SKM-1 (cell line): ENCODE data around the gene SHANK3.

Experiments
- DNase-seq: peaks from one replicate; lab custom pipeline; 2025; ENCODE audit not compliant: unreplicated experiment; lab: John Stamatoyannopoulos, UW

Gene SHANK3

DNA sequence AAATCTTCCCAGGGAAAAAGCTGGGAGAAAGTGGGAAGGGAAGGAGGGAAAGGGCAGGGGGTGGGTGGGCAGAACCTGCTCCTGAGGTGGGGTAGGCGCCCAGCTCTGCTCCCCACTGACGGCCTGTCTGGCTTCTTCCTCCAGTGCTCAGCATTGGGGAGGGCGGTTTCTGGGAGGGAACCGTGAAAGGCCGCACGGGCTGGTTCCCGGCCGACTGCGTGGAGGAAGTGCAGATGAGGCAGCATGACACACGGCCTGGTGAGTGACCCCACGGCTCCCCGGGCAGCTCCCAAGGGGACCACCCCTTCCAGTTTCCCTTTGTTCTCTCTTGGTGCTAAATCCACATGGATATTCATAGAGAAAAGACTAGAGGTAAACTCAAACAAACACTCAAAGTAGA, 25.9 kb downstream of the SHANK3 start:
- DNase-seq, result no peak

DNA sequence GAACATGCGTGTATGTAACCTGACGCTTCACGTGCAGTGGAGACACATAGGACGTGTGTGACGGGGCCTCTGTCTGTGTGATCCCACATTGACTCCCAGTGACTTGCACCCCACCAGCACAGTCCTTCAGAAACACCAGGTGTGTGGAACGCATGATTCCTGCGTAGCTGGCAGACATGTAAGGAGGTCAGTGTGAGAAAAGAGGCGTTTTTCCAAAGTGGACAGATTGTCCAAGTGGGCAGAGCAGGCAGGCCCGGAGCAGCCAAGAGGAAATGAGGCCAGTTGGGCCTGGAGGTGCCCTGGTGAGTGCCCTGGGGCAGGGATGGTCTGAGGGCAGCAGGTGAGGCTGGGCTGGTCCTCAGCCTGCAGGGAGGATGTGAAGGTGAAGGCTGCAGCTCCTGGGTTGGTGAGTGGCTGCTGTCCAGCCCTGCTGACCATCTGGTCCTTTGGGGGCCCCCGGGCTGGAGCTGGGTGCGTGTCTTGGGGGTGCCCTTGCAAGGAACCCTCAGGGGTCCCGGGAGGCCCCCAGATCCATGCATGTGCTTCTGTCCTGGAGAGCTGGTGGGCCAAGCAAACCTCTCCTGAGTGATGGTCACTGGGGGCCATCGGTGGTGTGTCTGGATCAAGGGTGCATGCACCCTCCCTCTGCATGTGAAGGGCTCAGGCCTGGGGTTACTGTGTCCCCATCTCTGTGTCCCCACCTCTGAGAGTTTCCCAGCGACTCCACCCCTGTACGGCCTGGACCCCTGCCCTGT, 26.6 kb downstream of the SHANK3 start:
- no peak for DNase-seq

DNA sequence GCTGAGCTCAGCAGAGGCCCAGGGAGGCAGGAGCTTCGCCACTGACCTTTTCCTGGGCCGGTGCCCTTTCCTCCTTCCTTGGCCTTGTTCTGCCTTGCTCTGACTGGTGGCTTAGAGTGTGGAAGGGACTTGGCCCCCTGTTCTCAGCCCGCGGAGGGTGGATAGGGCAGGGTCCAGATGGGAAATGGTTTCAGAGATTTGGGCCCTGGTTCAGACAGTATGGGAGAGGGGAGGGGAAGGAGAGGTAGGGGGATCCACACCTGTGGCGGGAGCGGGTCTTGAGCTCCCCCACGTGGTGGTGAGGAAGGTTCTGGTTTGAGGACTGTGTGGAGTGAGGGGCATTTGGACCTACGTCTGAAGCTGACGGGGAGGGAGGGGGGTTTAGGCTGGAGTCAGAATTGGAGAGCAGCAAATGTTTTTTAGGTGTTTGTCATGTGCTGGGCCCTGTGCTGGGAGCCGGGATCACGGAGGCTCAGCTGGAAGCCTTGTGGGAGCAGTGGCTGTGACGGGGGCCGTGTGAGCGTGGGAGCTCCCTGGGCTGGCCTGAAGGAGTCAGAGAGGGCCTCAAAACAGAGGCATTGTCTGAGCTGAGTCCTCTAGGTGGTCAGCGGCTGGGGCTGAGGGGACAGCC, 27.2 kb downstream of the SHANK3 start:
- no peak for DNase-seq

DNA sequence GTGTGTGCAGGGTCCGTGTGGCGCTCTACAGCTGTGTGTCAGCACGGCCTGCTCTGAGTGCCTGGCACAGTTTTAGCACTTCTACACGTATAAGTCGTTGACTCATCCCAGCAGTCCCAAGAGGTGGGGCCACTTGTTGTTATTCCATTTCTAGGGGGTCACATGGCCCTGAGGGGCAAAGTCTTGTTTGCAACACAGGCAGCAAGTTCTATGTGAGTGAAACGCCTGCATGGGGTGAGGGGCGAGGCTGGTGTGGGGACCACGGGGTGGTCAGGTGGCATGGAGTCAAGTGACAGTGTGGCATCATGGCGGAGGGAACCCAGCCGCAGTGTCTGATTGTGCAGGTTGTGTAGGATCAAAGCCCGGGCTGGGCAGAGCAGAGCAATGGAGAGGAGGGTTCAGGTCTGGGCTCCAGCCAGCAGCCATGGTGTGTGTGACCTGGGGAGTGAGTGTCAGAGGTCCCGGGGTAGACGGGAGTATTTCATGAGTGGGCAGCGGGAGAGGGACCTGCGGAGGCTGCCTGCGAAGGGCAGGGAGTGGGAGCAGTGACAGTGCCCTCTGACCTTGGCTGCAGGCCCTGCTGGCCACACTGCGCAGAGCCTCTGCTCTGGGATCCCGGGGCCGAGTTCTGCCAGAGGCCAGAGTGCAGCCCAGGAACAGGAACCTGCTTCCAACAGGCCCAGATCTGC, 27.9 kb downstream of the SHANK3 start:
- no peak for DNase-seq

DNA sequence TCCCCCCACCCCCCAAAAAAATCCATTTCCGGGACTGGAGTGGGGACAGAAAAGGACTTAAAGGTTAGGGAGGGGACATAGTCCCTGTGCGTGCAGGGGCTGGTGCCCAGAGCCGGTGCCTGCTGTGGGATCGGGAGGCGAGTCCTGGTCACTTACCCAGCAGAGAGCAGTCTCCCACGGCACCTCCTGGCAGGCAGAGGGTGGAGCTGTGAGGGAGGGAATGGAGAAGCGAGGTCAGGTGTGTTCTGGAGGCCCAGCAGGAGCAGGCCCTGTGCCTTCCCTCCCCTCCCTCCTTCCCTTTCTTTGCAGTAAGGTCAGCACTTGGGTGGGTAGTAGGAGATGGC, 28.4 kb downstream of the SHANK3 start:
- no peak for DNase-seq

DNA sequence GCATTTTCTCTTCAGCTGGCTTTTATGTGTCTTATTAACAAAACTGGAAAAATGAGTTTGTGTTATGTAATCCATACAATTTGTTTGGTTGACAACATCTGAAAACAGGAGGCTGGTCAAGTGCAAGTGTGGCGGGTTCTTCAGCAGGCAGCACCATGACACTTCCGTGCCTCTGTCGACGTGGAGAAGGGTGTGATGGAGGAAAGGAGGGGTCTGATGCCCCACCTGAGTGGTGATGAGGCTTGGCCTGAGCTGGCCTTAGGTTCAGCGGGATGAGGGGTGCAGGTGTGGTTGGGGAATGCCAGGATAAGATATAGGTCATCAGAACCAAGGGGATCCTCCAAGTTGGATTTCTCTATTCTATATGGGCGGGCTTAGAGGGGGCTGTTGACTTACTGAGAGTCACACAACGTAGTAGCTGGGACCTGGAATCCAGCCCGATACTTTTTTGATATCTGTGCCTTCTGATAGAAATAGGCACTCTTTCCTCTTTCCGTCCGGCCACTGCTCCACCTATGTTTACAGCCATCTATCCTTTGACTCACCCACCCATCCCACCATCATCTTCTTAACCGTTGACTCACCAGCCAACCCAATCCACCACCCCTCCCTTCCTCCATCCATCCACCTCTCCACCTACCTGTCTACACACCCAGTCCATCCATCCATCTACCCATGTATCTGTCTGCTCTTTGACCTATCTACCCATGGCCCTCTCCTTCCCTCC, 29.0 kb downstream of the SHANK3 start:
- DNase-seq, result no peak

DNA sequence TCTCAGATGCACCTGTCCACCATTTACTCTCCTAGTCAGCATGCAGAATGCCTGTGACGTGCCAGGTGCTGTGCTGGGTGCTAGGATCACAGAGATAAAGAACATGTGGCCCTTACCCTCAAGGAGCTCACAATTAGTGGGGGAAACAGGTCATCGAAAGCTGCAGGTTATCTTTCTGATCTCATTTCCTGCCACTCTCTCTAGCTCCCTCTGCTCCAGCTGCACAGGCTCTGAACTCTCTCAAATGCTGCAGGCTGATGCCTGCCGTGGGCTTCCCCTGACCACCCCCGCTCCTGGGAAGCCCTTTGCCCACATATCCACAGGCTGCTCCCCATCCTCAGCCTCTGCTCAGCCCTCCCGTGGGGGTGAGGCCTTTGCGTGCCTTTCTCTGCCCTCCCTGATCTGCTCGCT, 29.6 kb downstream of the SHANK3 start:
- DNase-seq, result no peak

DNA sequence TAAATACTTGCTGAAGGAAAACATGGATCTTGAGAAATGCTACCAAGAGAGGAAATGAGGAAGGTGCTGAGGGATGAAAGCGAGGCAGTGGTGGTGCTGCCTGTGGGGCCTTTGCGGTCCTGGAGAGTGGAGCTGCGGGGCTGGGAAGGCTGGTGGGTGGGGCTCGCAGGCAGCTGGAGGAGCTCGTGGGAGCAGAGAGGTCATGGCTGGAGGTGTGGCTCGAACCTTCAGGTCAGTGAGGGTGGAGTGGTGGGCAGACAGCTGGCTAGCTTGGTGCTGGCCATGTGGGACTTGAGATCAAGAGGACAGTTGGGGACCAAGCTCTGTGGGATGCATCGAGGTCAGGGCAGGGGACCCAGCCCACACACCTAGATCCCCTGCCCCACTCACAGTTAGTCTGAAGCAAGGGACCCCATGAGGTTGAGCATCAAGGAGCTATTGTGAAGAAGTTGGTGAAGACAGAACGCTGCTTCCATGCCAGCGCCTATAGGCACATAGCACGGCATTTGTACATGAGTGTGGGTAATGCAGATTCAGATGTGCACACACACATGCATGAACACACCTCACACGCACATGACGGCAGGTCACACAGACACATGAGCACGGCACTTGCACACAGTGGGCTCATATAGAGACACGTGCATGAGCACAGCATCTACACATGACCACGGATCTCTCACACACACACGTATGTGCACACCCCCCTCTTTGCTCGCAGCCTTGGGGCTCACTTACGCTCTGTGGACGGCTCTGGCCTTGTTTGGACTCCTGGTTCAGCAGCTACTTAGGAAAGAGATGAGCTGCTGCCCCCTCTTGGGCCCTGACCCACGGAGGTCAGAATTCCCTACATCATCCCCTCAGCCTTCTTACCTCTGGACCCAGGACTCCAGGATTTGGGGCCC, 30.4 kb downstream of the SHANK3 start:
- no peak for DNase-seq

DNA sequence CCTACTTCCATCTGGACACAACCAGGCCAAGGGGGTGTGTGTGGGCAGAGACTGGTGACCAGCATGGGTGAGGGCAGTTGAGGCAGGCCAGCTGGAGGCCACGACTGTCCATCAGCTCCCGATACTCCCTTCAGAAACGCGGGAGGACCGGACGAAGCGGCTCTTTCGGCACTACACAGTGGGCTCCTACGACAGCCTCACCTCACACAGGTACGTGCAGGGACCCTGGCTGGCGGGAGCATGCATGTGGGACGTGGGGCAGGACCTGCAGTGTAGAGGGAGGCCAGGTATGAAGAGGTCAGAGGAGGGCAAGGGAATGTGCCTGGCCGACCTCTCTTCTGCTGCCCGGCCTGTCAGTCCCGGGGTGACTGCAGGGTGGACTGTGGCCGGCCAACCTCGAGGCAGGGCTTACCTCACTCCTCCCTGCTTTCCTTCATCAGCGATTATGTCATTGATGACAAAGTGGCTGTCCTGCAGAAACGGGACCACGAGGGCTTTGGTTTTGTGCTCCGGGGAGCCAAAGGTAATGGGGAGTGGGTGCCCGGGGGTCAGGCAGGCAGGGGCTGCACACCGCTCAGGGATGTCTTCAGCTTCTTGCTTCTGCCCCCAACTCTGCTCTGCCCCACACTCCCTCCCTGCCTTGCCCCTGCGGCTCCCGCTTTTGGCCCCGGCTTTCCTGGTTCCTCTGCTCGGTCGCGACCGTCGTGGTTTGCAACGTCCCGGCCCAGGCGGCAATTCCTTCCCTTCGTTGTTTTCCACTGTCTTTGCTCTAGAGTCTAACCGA, 31.3 kb downstream of the SHANK3 start:
- no peak for DNase-seq

DNA sequence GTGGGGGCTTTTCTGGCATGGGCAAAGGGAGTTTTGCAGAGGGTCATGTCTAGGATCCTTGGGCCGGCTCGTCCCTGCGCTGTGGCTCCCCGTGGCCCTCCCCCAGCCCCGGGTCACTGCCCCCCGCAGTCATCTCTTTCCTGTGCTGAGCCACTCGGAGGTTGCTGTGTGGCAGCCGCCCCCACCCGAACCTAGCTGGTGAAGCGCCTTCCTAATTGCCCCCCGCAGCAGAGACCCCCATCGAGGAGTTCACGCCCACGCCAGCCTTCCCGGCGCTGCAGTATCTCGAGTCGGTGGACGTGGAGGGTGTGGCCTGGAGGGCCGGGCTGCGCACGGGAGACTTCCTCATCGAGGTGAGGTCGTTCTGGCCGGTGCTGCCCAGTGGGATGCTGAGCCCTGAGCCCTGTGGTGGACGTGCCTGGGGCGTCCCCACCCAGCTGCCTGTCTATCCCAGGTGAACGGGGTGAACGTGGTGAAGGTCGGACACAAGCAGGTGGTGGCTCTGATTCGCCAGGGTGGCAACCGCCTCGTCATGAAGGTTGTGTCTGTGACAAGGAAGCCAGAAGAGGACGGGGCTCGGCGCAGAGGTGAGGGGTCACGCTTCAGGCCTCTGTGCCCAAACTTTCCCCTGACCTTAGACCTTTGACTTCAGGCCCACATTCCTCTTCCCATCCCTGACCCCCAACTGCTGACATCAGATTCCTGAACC, 32.0 kb downstream of the SHANK3 start:
- DNase-seq, result no peak

DNA sequence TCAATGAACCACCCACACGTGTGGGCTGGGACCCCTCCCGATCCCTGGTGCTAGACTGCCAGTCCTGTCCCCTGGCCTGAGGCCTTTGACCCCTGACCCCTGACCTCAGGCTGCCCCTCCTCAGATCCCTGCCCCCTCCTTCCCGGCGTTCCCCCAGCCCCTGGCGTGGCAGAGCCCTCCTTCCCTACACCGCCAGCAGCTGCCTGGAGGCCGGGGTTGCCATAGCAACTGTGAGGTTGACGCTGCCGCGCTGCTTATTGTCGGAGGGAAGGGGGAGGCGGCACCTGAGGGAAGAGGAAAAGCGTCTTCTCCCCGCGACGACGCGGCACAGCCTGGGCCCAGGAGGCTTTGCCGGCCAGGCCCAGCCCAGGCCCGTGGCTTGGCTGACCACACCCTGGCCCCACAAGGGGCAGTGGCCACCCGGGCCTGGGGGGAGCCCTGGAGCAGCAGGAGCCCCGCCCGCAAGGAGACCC, 32.6 kb downstream of the SHANK3 start:
- DNase-seq, result no peak

DNA sequence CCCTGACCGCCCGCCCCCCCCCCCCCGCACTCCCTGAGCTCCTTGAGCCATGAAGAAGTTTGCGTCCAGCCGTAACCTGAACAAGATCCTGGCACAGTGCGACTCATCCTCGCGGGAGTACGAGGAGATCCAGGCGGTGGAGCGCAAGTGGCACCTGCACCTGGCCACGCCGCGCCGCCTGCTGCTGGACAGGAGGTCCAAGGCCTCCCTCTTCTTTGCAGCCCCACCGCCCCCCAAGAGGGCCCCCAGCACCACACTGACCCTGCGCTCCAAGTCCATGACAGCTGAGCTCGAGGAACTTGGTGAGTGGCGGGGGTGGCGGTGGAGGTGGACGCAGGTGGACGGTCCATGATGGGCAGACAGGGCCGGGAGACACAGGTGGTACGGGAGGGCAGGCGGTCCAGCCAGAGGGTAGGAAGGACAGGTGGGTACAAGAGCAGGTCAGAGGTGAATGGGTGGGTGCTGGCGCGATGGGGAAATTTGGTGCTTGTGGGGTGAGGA, 33.3 kb downstream of the SHANK3 start:
- no peak for DNase-seq

DNA sequence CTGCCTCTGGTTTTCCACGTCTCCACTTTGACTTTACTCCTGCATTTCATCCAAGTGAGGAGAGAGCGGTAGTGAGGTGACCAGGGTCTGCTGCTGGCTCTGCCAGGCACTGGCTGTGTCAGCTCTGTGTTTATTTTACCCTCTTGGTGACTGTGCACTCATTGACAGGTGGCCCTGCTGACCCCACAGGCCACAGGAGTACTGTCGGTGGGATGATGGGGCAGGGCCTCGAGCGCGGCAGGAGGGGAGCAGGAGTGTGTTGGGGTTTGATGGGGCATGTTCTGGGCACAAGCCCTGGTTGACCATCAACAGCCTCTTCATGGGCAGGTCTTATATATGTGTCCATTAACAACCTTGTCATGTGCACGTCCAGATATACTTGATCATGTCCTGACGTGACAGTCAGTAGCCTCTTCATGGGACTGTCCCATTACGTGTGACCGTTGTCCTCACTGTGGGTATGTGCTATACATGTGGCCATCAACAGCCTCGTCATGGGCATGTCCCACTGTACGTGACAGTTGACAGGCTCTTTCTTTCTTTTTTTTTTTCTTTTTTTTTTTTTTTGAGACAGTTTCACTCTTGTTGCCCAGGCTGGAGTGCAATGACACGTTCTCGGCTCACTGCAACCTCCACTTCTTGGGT, 34.0 kb downstream of the SHANK3 start:
- DNase-seq, result no peak

DNA sequence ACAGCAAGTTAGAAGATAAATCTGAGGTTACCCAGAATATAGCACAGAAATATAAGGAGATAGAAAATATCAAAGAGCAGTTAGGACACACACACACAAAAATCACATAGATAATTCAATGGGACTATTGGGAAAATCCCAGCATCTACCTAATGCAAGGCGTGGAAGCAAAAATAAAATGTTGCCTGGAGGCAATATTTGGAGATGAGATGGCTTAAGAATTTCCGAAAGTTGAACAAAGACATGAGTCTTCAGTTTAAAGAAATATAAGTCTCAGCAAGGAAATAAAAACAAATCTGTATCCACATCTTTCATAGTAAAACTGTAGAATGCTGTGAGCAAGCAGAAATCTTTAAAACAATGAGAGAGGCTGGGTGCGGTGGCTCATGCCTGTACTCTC, 35.9 kb downstream of the SHANK3 start:
- no peak for DNase-seq

DNA sequence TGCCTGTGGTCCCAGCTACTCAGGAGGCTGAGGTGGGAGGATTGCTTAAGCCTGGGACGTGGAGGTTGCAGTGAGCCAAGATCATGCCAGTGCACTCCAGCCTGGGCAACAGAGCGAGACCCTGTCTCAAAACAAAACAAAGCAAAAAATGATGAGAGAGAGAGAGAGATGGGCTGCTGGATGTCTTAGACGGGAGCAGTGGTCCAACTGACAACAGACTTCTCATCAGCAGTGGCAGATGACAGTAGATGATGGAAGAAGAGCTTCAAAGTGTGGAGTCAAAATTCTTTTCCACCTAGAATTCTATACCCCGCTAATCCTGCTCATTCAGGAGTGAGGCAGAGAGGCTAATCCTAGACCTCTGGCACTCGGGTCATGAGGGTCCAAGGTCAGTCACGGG, 36.4 kb downstream of the SHANK3 start:
- no peak for DNase-seq

DNA sequence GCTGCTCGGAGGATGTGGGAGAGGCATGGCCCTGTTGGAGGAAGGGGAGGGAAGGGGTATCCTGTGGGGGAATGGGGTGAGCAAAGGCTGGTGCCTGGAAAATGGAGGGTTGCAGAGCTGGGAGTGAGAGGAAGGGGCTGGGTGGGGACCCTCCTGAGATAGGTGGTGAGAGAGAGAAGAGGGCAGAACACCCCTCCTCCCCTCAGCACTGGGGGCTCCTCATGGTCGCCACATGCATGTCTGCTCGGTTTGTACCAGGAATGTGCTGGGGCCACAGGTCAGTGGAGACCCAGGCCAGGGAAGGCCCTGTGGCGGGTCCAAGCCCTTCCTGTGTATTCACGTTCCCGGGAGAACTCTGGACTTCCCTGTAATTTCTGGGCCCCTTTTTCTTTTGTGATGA, 37.6 kb downstream of the SHANK3 start:
- no peak for DNase-seq

DNA sequence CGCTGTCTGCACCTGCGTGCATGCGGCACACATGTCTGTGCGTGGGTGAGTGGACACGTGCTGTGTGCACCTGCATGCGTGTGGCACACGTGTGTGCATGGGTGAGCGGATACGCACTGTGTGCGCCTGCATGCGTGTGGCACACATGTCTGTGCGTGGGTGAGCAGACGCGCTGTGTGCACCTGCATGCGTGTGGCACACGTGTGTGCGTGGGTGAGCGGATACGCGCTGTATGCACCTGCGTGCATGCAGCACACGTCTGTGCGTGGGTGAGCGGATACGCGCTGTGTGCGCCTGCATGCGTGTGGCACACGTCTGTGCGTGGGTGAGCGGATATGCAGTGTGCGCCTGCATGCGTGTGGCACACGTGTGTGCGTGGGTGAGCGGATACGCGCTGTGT, 38.3 kb downstream of the SHANK3 start:
- no peak for DNase-seq
